Ovary (tissue), 9 donors: ENCODE measurements around the gene FIG4. TPM values are rescaled to one million over a fixed set of nuclear protein-coding genes. Genes with fewer than 3 reads are reported as not detected.
"Not testable (repeated sequence)": the region's sequence is repeated elsewhere in the genome, so short reads cannot be mapped to it uniquely, and the experiment has no call there.

Experiments
- DNase-seq, 5 donors: peaks; one replicate each; pipeline ENCODE4 v3.0.0-alpha.2; 2019 to 2020
- H3K27ac ChIP-seq, 2 donors: fragments of 200-600 bp; one replicate each; pipeline versions ENCODE4 v1.5.1 to v1.8.0; 2019 to 2022
- H3K27me3 ChIP-seq: fragments of 200-600 bp; one replicate; pipeline ENCODE4 v1.8.0; 2022
- H3K36me3 ChIP-seq: fragments of 200-600 bp; sonication (generic); one replicate; pipeline ENCODE4 v1.5.1; 2019
- H3K4me1 ChIP-seq: one replicate; pipeline ENCODE4 v1.8.1; 2013; ENCODE audit warnings: mild to moderate bottlenecking, moderate library complexity; ENCODE audit not compliant: insufficient read depth
- H3K4me3 ChIP-seq: fragments of 200-600 bp; sonication (generic); one replicate; pipeline ENCODE4 v1.5.1; 2017
- H3K9me3 ChIP-seq, 2 donors: fragments of 200-600 bp in 1 of 2; sonication (generic) in 1 of 2; one replicate each; pipeline versions ENCODE4 v1.5.1 to v1.8.1; 2013 to 2019; ENCODE audit warnings: mild to moderate bottlenecking in 1 of 2, moderate library complexity in 1 of 2
- EP300 ChIP-seq: sonication (generic); formaldehyde crosslinking; IDR thresholded peaks from one replicate; pipeline ENCODE4 v1.6.1; 2017; ENCODE audit warnings: antibody characterized with exemption
- POLR2A ChIP-seq: fragments of 450-650 bp; IDR thresholded peaks from one replicate; pipeline ENCODE4 v1.6.1; 2017; ENCODE audit warnings: antibody characterized with exemption, mild to moderate bottlenecking, moderate library complexity
- WGBS, 3 donors: extraction: QIAGEN DNeasy Blood & Tissue Kit in 1 of 3; methylation state at CpG; one replicate each; pipeline versions ENCODE4 v1.1.5 to v1.1.7; 2013 to 2017; 5-methylcytosine and 5-hydroxymethylcytosine counted together
- intact Hi-C, 4 donors: fragments of 100-400 bp; cut with DNase I; formaldehyde crosslinking; loops; one replicate each; pipeline versions ENCODE4 v1.11.0 to v1.15.1; 2022 to 2023
- polyA plus RNA-seq, 2 donors: library from polyadenylated mRNA; stranded (reverse); fragments of 200-250 nt in 1 of 2; fragments of 350-450 nt in 1 of 2; fragmentation: Illumina TruSeq in 1 of 2; extraction: RNeasy Lipid Tissue Mini Kit (QIAGEN cat#74804) in 1 of 2; gene quantifications; one replicate each; pipeline ENCODE4 v1.2.3, GENCODE V29; 2013 to 2014
- total RNA-seq, 7 donors: library from RNA; depleted of rRNA in 2 of 7; stranded (reverse); fragments of >200 nt in 2 of 7; fragmentation: NEBNext Ultra II Directional in 3 of 7; extraction: Animal tissue kit (Norgen Biotek cat#: 25700) in 3 of 7; gene quantifications; one replicate each; pipeline versions ENCODE4 v1.1.0 to v1.2.4, GENCODE V29; 2016 to 2023
- TF ChIP-seq, protein P1 (sequence below), 3 donors: fragments of 450-650 bp in 2 of 3; fragments of 200-600 bp in 1 of 3; IDR thresholded peaks; one replicate each; pipeline versions ENCODE4 v1.5.1 to v1.8.0; 2016 to 2022; ENCODE audit warnings: antibody characterized with exemption in 3 of 3, mild to moderate bottlenecking in 1 of 3
- donor health status: DM: no; HTN: no; CAD: no; lungs with moderate emphysema.
- donor health status: DM: no; HTN: no; CAD: no.
- donor health status: Bipolar disorder and iron deficiency.
- donor health status: DM: yes; HTN: yes; CAD: no.
- donor health status: DM: no; HTN: no; CAD: no.
- donor health status: DM: yes; HTN: yes; CAD: no.

The FIG4 gene
- total and polyA plus RNA-seq, 9 donors: 7.4 to 17.5 (median 13.3) TPM

DNA sequence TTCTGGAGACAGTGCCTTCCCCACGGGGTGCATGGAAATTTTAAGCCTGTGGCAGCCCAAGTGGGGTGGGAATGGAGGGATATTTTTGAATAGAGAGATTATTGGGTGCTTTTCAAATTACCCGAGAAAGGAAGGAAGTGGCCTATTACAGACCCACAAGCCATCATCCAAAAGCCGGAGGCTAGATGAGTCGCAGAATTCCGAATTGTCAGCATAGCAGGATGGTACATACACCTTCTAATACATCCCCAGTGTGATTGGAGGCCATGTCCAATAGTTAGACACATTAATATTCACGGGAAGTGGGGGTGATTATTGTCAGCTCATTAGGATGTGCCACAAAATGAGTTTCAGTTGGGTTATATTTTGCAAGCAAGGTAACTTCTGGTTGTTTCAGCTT, 133.0 kb downstream of the FIG4 start:
- no peaks in the 10 kb centered on the region for H3K9me3 ChIP-seq
- DNase-seq: no peak
- no peak overlapping the region for H3K4me3 ChIP-seq
- H3K27me3 ChIP-seq: no peaks in the 10 kb centered on the region
- no peaks in the 10 kb centered on the region for H3K4me1 ChIP-seq
- intact Hi-C loops: no loop called here
- no peak overlapping the region for H3K27ac ChIP-seq
- H3K36me3 ChIP-seq: no peaks in the 10 kb centered on the region
- TF ChIP-seq, protein P1, sequence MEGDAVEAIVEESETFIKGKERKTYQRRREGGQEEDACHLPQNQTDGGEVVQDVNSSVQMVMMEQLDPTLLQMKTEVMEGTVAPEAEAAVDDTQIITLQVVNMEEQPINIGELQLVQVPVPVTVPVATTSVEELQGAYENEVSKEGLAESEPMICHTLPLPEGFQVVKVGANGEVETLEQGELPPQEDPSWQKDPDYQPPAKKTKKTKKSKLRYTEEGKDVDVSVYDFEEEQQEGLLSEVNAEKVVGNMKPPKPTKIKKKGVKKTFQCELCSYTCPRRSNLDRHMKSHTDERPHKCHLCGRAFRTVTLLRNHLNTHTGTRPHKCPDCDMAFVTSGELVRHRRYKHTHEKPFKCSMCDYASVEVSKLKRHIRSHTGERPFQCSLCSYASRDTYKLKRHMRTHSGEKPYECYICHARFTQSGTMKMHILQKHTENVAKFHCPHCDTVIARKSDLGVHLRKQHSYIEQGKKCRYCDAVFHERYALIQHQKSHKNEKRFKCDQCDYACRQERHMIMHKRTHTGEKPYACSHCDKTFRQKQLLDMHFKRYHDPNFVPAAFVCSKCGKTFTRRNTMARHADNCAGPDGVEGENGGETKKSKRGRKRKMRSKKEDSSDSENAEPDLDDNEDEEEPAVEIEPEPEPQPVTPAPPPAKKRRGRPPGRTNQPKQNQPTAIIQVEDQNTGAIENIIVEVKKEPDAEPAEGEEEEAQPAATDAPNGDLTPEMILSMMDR (IDR thresholded peaks at IDR 0.05): no peak
- TF ChIP-seq EP300 (no peak), POLR2A (no peak)
- WGBS, 3 donors: 91 to 93% (median 92%) methylated on average over 6 of the region's 6 CpGs

DNA sequence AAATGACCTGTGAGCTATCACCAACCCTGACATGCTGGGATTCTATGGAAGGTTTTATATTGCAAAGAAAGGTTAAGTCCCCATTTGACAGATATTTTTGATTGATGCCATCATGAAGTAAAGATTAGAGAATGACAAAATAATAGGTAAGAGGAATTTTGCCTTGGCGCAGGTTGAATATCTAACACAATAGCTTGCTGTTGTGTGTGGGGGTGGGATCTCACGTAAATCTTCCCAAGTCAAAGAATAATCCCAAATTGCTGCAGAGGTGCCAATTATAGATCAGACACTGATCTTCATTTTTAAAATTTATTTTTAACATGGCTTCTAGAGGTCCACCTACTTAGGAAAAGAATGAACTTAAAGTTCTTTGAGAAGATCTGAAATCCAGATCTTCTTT, 135.5 kb downstream of the FIG4 start:
- intact Hi-C loops: no loop called here
- Histone ChIP-seq H3K4me1 (no peaks in the 10 kb centered on the region), H3K27me3 (no peaks in the 10 kb centered on the region), H3K9me3 (peaks cover 0 to 4% of the 10 kb centered on the region in 2 donors), H3K36me3 (no peaks in the 10 kb centered on the region), H3K4me3 (no peak overlapping the region), H3K27ac (no peak overlapping the region)
- 97 to 98% (median 98%) methylated on average over 2 of the region's 2 CpGs for WGBS, 3 donors
- no peak for DNase-seq
- TF ChIP-seq, protein P1 (IDR thresholded peaks at IDR 0.05): no peak
- TF ChIP-seq POLR2A (no peak), EP300 (no peak)

DNA sequence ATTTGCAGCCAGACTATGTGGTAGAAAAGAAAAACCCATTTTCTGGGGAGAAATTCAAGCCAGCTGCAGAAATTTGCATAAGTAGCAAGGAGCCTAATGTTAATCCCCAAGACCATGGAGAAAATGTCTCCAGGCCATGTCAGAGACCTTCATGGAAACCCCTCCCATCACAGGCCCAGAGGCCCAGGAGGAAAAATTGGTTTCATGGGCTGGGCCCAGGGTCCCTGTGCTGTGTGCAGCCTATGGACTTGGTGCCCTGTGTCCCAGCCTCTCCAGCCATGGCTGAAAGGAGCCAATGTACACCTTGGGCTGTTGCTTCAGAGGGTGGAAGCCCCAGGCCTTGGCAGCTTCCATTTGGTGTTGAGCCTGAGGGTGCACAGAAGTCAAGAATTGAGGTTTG, 140.3 kb downstream of the FIG4 start:
- DNase-seq: not testable (repeated sequence)

DNA sequence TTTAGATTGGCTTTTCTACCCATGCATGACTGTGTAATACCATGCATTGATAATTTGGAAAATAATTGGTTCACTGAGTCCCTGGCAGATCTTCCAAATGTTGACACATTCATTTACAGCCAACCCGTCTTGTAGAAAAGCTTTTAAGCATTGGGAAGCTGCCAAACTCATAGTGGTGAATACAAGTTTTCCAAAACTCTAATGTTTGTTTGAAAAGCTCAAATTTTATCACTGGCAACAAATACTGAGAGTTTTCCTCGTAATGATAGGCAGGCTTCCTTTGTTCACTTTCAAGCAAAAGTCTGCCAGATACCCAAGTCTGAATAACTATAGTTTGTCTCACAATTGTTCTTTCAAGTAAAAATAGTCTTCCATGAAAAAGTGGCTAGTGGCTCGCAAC, 143.0 kb downstream of the FIG4 start:
- Histone ChIP-seq H3K36me3 (no peaks in the 10 kb centered on the region), H3K27ac (no peak overlapping the region), H3K27me3 (no peaks in the 10 kb centered on the region), H3K4me3 (no peak overlapping the region), H3K4me1 (no peaks in the 10 kb centered on the region), H3K9me3 (peaks cover 0 to 4% of the 10 kb centered on the region in 2 donors)
- TF ChIP-seq, protein P1 (IDR thresholded peaks at IDR 0.05): no peak
- no peak for TF ChIP-seq POLR2A
- no peak for TF ChIP-seq EP300
- 3 to 17% (median 14%) methylated on average over 3 of the region's 3 CpGs for WGBS, 3 donors
- intact Hi-C loops: no loop called here
- DNase-seq: no peak

More for the DNA sequence above, 140.3 kb downstream of the FIG4 start:
- H3K9me3 ChIP-seq, H3K27ac ChIP-seq, H3K36me3 ChIP-seq, intact Hi-C loops, H3K4me1 ChIP-seq, H3K27me3 ChIP-seq, H3K4me3 ChIP-seq: not testable (repeated sequence)

DNA sequence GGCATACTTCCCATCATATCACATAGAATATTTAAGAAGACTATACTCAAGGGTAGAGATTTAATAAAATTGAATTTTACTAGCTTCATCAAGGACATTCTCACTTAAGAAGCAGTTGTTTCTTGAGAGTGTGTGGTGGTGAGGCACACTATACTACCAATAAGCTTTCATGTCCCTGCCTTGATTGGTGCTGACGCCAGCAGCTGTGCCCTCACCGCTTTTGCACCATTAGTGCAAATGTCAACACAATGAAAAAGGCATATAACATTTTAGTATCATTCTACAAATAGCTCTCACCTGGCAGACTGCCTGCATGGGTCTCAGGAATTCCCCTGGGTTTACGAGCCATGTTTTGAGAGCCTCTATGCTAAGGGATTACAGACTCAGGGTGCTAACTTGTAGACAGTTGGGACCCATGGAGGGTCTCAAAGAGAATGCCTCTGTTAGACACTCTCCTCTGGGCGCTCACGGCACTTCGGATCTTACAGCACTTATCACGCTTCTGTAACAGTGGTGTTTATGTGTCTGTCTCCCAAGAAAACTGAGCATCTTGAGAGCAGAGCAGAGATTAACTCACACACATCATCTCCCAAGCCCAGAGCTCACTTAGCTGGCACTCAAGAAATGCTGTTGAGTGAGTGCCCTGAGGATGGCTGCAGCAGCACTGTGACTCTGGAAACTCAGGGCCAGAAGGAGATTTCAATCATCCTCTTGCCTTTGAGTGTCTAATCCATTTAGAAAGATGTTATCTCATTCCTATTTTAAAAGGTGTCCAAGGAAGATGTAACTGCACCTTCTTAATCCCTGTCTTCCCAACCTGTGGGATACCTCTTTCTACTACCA, 143.7 kb downstream of the FIG4 start:
- WGBS, 3 donors: 62 to 73% (median 71%) methylated on average over 7 of the region's 7 CpGs
- TF ChIP-seq EP300: no peak
- TF ChIP-seq POLR2A: no peak
- TF ChIP-seq, protein P1 (IDR thresholded peaks at IDR 0.05): no peak
- Histone ChIP-seq H3K9me3 (peaks cover 0 to 4% of the 10 kb centered on the region in 2 donors), H3K4me1 (no peaks in the 10 kb centered on the region), H3K27me3 (no peaks in the 10 kb centered on the region), H3K4me3 (no peak overlapping the region), H3K36me3 (no peaks in the 10 kb centered on the region), H3K27ac (no peak overlapping the region)
- DNase-seq: no peak
- intact Hi-C loops: no loop called here
